ENCODE data around the gene FKBP7.
"Not testable (repeated sequence)": the region's sequence is repeated elsewhere in the genome, so short reads cannot be mapped to it uniquely, and the experiment has no call there.

FKBP7 gene, protein sequence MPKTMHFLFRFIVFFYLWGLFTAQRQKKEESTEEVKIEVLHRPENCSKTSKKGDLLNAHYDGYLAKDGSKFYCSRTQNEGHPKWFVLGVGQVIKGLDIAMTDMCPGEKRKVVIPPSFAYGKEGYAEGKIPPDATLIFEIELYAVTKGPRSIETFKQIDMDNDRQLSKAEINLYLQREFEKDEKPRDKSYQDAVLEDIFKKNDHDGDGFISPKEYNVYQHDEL

DNA sequence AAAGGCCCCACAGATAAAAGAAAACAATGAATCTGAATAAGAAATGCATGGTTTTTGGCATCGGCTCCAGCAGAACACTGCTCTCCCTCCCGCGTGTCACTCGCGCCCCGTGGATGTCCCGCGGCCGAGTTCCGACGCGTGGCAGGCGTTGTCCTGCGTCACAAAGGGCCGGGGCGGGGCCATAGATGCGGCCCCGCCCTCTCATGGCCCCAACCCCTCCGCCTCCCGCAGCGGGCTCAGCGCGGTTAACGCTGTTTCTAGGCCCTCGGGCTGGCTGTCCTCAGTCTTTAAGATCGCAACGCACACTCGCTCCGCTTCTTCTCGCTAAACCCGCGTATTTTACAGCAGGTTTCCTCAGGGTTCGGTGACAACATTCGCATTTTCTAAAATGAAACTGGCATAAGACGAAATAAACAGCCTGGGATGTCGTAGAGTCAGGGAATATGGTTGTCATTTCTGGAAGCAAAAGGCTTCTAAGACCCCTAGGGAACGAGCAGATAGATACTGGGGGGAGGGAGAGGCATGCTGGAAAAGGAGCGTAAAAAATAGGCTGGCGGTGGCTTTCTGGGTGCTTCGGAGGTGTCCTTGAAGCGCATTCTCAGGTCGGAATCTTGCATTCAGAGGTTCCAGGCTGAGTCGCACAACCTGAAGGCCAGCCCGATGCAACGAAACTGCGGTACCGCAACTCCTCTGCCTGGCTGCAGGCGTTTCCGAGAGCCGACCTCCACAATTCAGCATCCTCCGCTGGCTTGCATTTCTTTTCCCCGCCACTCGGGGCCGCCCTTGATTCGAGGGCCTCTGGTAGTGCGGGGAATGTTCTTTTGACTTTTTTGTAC lies at the start of gene FKBP7:
Gene FKBP7 (minus strand): TSS at position 162 of the 836 bp plus-strand sequence. CDS start 101 bp downstream, at position 61.
- POLR2A ChIA-PET: interaction anchor here (2.1 kb wide), 1 partner anchor 28 kb away, joined by 9 read pairs; the partner anchor contains the start of genes PJVK and PRKRA
- CTCF ChIA-PET: interaction anchor here (0.7 to 1.5 kb wide), 3 partner anchors 27 to 222 kb away, joined by 3 to 5 read pairs (median 4); partner anchors contain the start of genes PJVK and PRKRA
- TF ChIP-seq, protein P1, sequence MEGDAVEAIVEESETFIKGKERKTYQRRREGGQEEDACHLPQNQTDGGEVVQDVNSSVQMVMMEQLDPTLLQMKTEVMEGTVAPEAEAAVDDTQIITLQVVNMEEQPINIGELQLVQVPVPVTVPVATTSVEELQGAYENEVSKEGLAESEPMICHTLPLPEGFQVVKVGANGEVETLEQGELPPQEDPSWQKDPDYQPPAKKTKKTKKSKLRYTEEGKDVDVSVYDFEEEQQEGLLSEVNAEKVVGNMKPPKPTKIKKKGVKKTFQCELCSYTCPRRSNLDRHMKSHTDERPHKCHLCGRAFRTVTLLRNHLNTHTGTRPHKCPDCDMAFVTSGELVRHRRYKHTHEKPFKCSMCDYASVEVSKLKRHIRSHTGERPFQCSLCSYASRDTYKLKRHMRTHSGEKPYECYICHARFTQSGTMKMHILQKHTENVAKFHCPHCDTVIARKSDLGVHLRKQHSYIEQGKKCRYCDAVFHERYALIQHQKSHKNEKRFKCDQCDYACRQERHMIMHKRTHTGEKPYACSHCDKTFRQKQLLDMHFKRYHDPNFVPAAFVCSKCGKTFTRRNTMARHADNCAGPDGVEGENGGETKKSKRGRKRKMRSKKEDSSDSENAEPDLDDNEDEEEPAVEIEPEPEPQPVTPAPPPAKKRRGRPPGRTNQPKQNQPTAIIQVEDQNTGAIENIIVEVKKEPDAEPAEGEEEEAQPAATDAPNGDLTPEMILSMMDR (IDR thresholded peaks at IDR 0.05; ENCODE audit: insufficient read depth, low read length, missing control alignments): peak; percentile 72

GRCh38 chr2:178527592-178527991 lies 49.2 kb upstream of the FKBP7 start:
- TF ChIP-seq, protein P1 (IDR thresholded peaks at IDR 0.05; ENCODE audit: insufficient read depth, low read length, missing control alignments): no peak
- no peak for DNase-seq (ENCODE audit: low read depth, low spot score)
- CTCF ChIA-PET: interaction anchor here (1.0 kb wide), 1 partner anchor 10 kb away, joined by 3 read pairs; no protein-coding TSS in a partner anchor
- POLR2A ChIA-PET: no interaction called here
- H3K4me3 ChIP-seq (ENCODE audit: low read depth, low read length): no peak overlapping the region

More for the DNA sequence above, at the start of gene FKBP7:
- DNase-seq (ENCODE audit: low read depth, low spot score): no peak
- H3K4me3 ChIP-seq (ENCODE audit: low read depth, low read length): peak within 1 kb of the TSS; percentile 76

GRCh38 chr2:178526256-178526655 lies 47.9 kb upstream of the FKBP7 start:
- ChIA-PET CTCF (no interaction called here), POLR2A (no interaction called here)
- TF ChIP-seq, protein P1 (IDR thresholded peaks at IDR 0.05; ENCODE audit: insufficient read depth, low read length, missing control alignments): no peak
- no peak for DNase-seq (ENCODE audit: low read depth, low spot score)
- H3K4me3 ChIP-seq (ENCODE audit: low read depth, low read length): no peak overlapping the region

DNA sequence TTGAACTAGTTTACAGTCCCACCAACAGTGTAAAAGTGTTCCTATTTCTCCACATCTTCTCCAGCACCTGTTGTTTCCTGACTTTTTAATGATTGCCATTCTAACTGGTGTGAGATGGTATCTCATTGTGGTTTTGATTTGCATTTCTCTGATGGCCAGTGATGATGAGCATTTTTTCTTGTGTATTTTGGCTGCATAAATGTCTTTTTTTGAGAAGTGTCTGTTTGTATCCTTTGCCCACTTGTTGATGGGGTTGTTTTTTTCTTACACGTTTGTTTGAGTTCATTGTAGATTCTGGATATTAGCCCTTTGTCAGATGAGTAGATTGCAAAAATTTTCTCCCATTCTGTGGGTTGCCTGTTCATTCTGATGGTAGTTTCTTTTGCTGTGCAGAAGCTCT lies 47.1 kb upstream of the FKBP7 start:
- POLR2A ChIA-PET; DNase-seq (ENCODE audit: low read depth, low spot score); CTCF ChIA-PET; H3K4me3 ChIP-seq (ENCODE audit: low read depth, low read length): not testable (repeated sequence)

- H3K4me3 ChIP-seq (ENCODE audit: low read depth, low read length); POLR2A ChIA-PET; CTCF ChIA-PET; DNase-seq (ENCODE audit: low read depth, low spot score): not testable (repeated sequence)
These were observed 46.6 kb upstream of the FKBP7 start for GRCh38 chr2:178525010-178525409.

DNA sequence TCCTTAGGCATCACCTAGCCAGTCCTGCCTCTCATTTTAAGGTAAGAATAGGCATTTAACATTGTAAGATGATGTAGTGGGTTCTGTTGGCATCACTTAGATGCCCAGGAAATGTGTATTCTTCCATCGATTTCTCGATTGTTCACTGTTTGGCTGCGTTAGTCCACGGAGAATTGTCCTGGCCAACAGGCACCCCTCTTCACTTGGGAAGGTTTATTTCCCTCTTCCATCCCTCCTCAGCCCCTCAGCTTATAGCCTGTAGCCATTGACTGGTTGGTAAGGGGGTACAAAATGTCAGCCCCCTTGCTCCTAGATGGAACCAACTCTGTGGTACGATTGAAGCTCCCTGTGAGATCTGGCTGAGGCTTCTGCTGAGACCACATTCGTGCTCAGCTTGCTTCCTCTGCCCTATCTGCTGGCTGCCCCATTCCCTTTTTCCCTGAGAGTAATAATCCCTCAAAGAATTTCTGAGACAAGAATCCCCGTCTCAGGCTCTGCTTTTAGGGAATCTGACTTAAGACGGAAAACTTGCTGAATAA lies 45.3 kb upstream of the FKBP7 start:
- DNase-seq (ENCODE audit: low read depth, low spot score): no peak
- ChIA-PET CTCF (interaction anchor here (0.9 to 1.7 kb wide), 4 partner anchors 8 to 30 kb away, joined by 3 to 8 read pairs (median 5); no protein-coding TSS in a partner anchor), POLR2A (no interaction called here)
- TF ChIP-seq, protein P1 (IDR thresholded peaks at IDR 0.05; ENCODE audit: insufficient read depth, low read length, missing control alignments): no peak
- peak overlapping the region; percentile 73 for H3K4me3 ChIP-seq (ENCODE audit: low read depth, low read length)

Data from AG04449 (cell line).